Lower leg skin (tissue), 3 donors: ENCODE results near the gene CCDC150.

Experiments used
- CTCF ChIP-seq, 3 donors: fragments of 450-650 bp; IDR thresholded peaks; one replicate each; pipeline ENCODE4 v1.5.1; 2016; ENCODE audit warnings: antibody characterized with exemption in 3 of 3, mild to moderate bottlenecking in 3 of 3, moderate library complexity in 2 of 3
- POLR2A ChIP-seq, 2 donors: fragments of 450-650 bp; IDR thresholded peaks; one replicate each; pipeline ENCODE4 v1.6.1; 2016 to 2017; ENCODE audit warnings: antibody characterized with exemption in 2 of 2, mild to moderate bottlenecking in 1 of 2, moderate library complexity in 1 of 2

- TF ChIP-seq CTCF (IDR thresholded peaks at IDR 0.05) (no peak), POLR2A (IDR thresholded peaks at IDR 0.05) (no peak)
Observed at GRCh38 chr2:196598412-196598811, 41.1 kb upstream of the CCDC150 start.
